ENCODE results near the gene ZBTB7C.

- TF ChIP-seq CTCF (IDR thresholded peaks at IDR 0.05; ENCODE audit: low read depth, low read length, missing input control) (no peak), YY1 (IDR thresholded peaks at IDR 0.05) (no peak), MAX (IDR thresholded peaks at IDR 0.05) (no peak), ZBTB33 (IDR thresholded peaks at IDR 0.05) (no peak), GABPA (IDR thresholded peaks at IDR 0.05 in 1 of 2, conservative IDR thresholded peaks at IDR 0.05 in 1 of 2) (no peak), ATF3 (IDR thresholded peaks at IDR 0.05) (no peak), EGR1 (IDR thresholded peaks at IDR 0.05; ENCODE audit: low read depth in 2 of 2) (no peak)
Measured at GRCh38 chr18:48104705-48105104, 304.5 kb downstream of the ZBTB7C start.

Measured in liver (tissue), 3 donors.